Stimulated activated CD4-positive, alpha-beta T cell treated with anti-CD3 and anti-CD28 coated beads, Interleukin-1b, Interleukin-23, amount 100 ng/mL, for 4 hours (primary cell): Measurements from ENCODE around the gene CSPG5.

Experiments used
- DNase-seq, 2 donors: peaks; one replicate each; pipeline ENCODE4 v3.0.0-alpha.2; 2020; ENCODE audit warnings: low read depth in 2 of 2

Gene CSPG5

GRCh38 chr3:47578691-47579632, at the start of gene CSPG5:
Gene CSPG5 (minus strand): TSS chr3:47578865. CDS start chr3:47578693, 172 bp downstream.
- peak in 1 of 2 donors; percentile 33 for DNase-seq

GRCh38 chr3:47628426-47628825, 49.8 kb upstream of the CSPG5 start:
- no peak for DNase-seq

- no peak for DNase-seq
Observed at GRCh38 chr3:47622671-47623461, 44.2 kb upstream of the CSPG5 start.

GRCh38 chr3:47617086-47618010, 38.7 kb upstream of the CSPG5 start:
- no peak for DNase-seq

GRCh38 chr3:47614788-47615187, 36.1 kb upstream of the CSPG5 start:
- no peak for DNase-seq

- no peak for DNase-seq
Observed at GRCh38 chr3:47613722-47614121, 35.1 kb upstream of the CSPG5 start.

- DNase-seq = no peak
Observed at GRCh38 chr3:47612879-47613278, 34.2 kb upstream of the CSPG5 start.

- no peak for DNase-seq
Observed at GRCh38 chr3:47612178-47612577, 33.5 kb upstream of the CSPG5 start.

GRCh38 chr3:47611576-47611975, 32.9 kb upstream of the CSPG5 start:
- DNase-seq = no peak

- no peak for DNase-seq
Observed at GRCh38 chr3:47610583-47610982, 31.9 kb upstream of the CSPG5 start.

GRCh38 chr3:47607335-47607734, 28.7 kb upstream of the CSPG5 start:
- DNase-seq = no peak

- DNase-seq = no peak
Observed at GRCh38 chr3:47606165-47606564, 27.5 kb upstream of the CSPG5 start.

- no peak for DNase-seq
Observed at GRCh38 chr3:47605652-47606051, 27.0 kb upstream of the CSPG5 start.

GRCh38 chr3:47604145-47604544, 25.5 kb upstream of the CSPG5 start:
- DNase-seq = no peak

GRCh38 chr3:47603332-47603731, 24.7 kb upstream of the CSPG5 start:
- DNase-seq = no peak

- DNase-seq = no peak
Observed at GRCh38 chr3:47601281-47601680, 22.6 kb upstream of the CSPG5 start.

- no peak for DNase-seq
Observed at GRCh38 chr3:47594792-47595191, 16.1 kb upstream of the CSPG5 start.

- no peak for DNase-seq
Observed at GRCh38 chr3:47592066-47592795, 13.6 kb upstream of the CSPG5 start.

- DNase-seq = no peak
Observed at GRCh38 chr3:47590216-47590615, 11.6 kb upstream of the CSPG5 start.

GRCh38 chr3:47588587-47588986, 9.9 kb upstream of the CSPG5 start:
- DNase-seq = no peak

- DNase-seq = no peak
Observed at GRCh38 chr3:47588053-47588452, 9.4 kb upstream of the CSPG5 start.
